Endothelial cell of umbilical vein (primary cell): Measurements from ENCODE around the gene PPIE.

ENCODE experiments used
- EZH2 ChIP-seq: IDR thresholded peaks from 2 replicates; pipeline ENCODE4 v1.6.1; 2012; ENCODE audit warnings: borderline replicate concordance, low read depth, mild to moderate bottlenecking, moderate library complexity, low read length, inconsistent platforms; ENCODE audit not compliant: severe bottlenecking
- FOS ChIP-seq: IDR thresholded peaks from 2 replicates; pipeline ENCODE4 v1.6.1; 2011; ENCODE audit warnings: mild to moderate bottlenecking, low read length, moderate library complexity, borderline replicate concordance; ENCODE audit not compliant: insufficient read depth
- MYC ChIP-seq: IDR thresholded peaks from one replicate; pipeline ENCODE4 v1.6.1; 2011; ENCODE audit warnings: mild to moderate bottlenecking, low read depth, low read length
- POLR2AphosphoS5 ChIP-seq: IDR thresholded peaks from 2 replicates; pipeline ENCODE4 v1.6.1; 2012; ENCODE audit warnings: low read depth, mild to moderate bottlenecking, control low read depth, low read length, moderate library complexity; ENCODE audit not compliant: insufficient read depth
- TF ChIP-seq, protein P1 (sequence below), 2 donors: IDR thresholded peaks; 1 replicate in 1 of 2; 2 replicates in 1 of 2; pipeline ENCODE4 v1.5.1; 2011; ENCODE audit warnings: low read length in 2 of 2, mild to moderate bottlenecking in 2 of 2, moderate library complexity in 2 of 2, control low read depth in 1 of 2, inconsistent platforms in 1 of 2, low read depth in 1 of 2; ENCODE audit not compliant: insufficient read depth in 1 of 2; ENCODE audit errors: extremely low read depth in 1 of 2

DNA sequence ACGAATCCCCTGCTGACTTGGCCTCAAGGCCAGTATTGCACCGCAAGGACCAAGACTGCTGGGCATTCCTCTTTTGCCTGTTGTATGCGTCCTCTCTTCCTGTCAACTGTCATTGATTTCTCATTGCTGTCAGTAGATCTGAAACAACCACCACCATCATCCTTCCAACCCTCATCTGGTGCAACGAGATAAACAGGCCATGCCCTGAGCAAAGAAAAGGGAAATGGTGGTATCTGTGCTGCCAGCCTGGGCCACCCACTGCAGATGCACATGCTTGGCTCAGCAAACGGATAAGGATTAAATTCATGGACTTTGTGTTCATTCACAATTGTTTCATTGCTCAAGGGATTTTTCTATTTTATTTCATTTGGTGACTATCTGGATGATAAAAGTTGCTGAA, 18.8 kb downstream of the PPIE start:
- TF ChIP-seq MYC (no peak), EZH2 (no peak), FOS (no peak), POLR2AphosphoS5 (no peak)
- TF ChIP-seq, protein P1, sequence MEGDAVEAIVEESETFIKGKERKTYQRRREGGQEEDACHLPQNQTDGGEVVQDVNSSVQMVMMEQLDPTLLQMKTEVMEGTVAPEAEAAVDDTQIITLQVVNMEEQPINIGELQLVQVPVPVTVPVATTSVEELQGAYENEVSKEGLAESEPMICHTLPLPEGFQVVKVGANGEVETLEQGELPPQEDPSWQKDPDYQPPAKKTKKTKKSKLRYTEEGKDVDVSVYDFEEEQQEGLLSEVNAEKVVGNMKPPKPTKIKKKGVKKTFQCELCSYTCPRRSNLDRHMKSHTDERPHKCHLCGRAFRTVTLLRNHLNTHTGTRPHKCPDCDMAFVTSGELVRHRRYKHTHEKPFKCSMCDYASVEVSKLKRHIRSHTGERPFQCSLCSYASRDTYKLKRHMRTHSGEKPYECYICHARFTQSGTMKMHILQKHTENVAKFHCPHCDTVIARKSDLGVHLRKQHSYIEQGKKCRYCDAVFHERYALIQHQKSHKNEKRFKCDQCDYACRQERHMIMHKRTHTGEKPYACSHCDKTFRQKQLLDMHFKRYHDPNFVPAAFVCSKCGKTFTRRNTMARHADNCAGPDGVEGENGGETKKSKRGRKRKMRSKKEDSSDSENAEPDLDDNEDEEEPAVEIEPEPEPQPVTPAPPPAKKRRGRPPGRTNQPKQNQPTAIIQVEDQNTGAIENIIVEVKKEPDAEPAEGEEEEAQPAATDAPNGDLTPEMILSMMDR (IDR thresholded peaks at IDR 0.05; ENCODE audit: extremely low read depth in 1 of 2, insufficient read depth in 1 of 2, low read depth in 1 of 2, low read length in 2 of 2): no peak
